OCI-LY7 (cell line): ENCODE measurements around the gene UBE2E3. TPM values are rescaled to one million over a fixed set of nuclear protein-coding genes. Genes with fewer than 3 reads are reported as not detected.

Experiments used
- BruUV-seq: library from RNA; stranded (reverse); fragments of 400-500 nt; replicated peaks from 2 replicates; lab custom pipeline; 2021; lab: Mats Ljungman, UMichigan
- CTCF ChIA-PET: fragments of 300-600 bp; sonication (Branson Sonifier 250); formaldehyde crosslinking; loops from one replicate; lab custom pipeline; 2022; ENCODE audit warnings: antibody characterized with exemption; ENCODE audit not compliant: unreplicated experiment; lab: Charles Lee
- POLR2A ChIA-PET: fragments of 300-600 bp; sonication (Branson Sonifier 250); formaldehyde crosslinking; loops from one replicate; lab custom pipeline; 2022; ENCODE audit warnings: antibody characterized with exemption; lab: Charles Lee
- DNase-seq: peaks from one replicate; pipeline ENCODE4 v3.0.0-alpha.2; 2015; ENCODE audit warnings: low spot score
- H2AFZ ChIP-seq: fragments of 200-600 bp; sonication (generic), shearing (Covaris generic); 2 replicates; pipeline ENCODE4 v1.6.1; 2014; ENCODE audit warnings: mild to moderate bottlenecking, antibody characterized with exemption, low read length, moderate library complexity
- H3K27ac ChIP-seq: fragments of 200-600 bp; sonication (generic); 2 replicates; pipeline ENCODE4 v1.5.1; 2014; ENCODE audit warnings: mixed run types, low read depth, mild to moderate bottlenecking, moderate library complexity, low read length, inconsistent platforms; ENCODE audit not compliant: poor library complexity, severe bottlenecking
- H3K36me3 ChIP-seq: fragments of 200-600 bp; sonication (generic); 2 replicates; pipeline ENCODE4 v1.6.1; 2014; ENCODE audit warnings: mild to moderate bottlenecking, antibody characterized with exemption, low read length, moderate library complexity, mixed read lengths; ENCODE audit not compliant: insufficient read depth
- H3K4me1 ChIP-seq: fragments of 200-600 bp; sonication (generic); 2 replicates; pipeline ENCODE4 v1.5.1; 2014; ENCODE audit warnings: mild to moderate bottlenecking, low read length; ENCODE audit not compliant: insufficient read depth, poor library complexity, severe bottlenecking
- H3K4me2 ChIP-seq: fragments of 200-600 bp; sonication (generic); 2 replicates; pipeline ENCODE4 v1.6.1; 2014; ENCODE audit warnings: mild to moderate bottlenecking, low read length
- H3K4me3 ChIP-seq: fragments of 200-600 bp; sonication (generic); 2 replicates; pipeline ENCODE4 v1.5.1; 2014; ENCODE audit warnings: mild to moderate bottlenecking, low read depth, low read length; ENCODE audit not compliant: poor library complexity, severe bottlenecking
- H3K79me2 ChIP-seq: fragments of 200-600 bp; sonication (generic); 2 replicates; pipeline ENCODE4 v1.6.1; 2016; ENCODE audit warnings: low read depth, mild to moderate bottlenecking, low read length, moderate library complexity, mixed read lengths; ENCODE audit not compliant: insufficient read depth
- H3K9me2 ChIP-seq: fragments of 200-600 bp; sonication (generic); 2 replicates; pipeline ENCODE4 v1.6.1; 2016; ENCODE audit warnings: mild to moderate bottlenecking, low read length, mixed read lengths; ENCODE audit not compliant: insufficient read depth
- H3K9me3 ChIP-seq: fragments of 200-600 bp; sonication (generic); 2 replicates; pipeline ENCODE4 v1.6.1; 2014; ENCODE audit warnings: mild to moderate bottlenecking, mixed run types, low read length, mixed read lengths
- H4K20me1 ChIP-seq: fragments of 200-600 bp; sonication (generic); 2 replicates; pipeline ENCODE4 v1.6.1; 2014; ENCODE audit warnings: mild to moderate bottlenecking, antibody characterized with exemption, low read length, moderate library complexity, mixed read lengths; ENCODE audit not compliant: insufficient read depth
- EZH2phosphoT487 ChIP-seq: fragments of 200-600 bp; sonication (generic); IDR thresholded peaks from 2 replicates; pipeline ENCODE4 v1.6.1; 2018; ENCODE audit warnings: low read depth, borderline replicate concordance, mild to moderate bottlenecking, mixed run types, antibody characterized with exemption, low read length, moderate library complexity, mixed read lengths
- intact Hi-C: fragments of 100-400 bp; cut with micrococcal nuclease; formaldehyde crosslinking; loops from one replicate; pipeline ENCODE4 v1.10.0; 2022; ENCODE audit not compliant: unreplicated experiment
- total RNA-seq, 2 experiments: library from RNA; depleted of rRNA in 1 of 2; stranded (reverse); fragments of >200 nt in 1 of 2; shearing (Covaris generic) in 1 of 2; gene quantifications; 2 replicates each; pipeline ENCODE4 v1.2.3, GENCODE V29; 2014 to 2022
- TF ChIP-seq, protein P1 (sequence below): fragments of 200-600 bp; sonication (generic); conservative IDR thresholded peaks from 2 replicates; pipeline ENCODE4 v1.5.1; 2014; ENCODE audit warnings: mild to moderate bottlenecking, antibody characterized with exemption, low read length, moderate library complexity, mixed read lengths

The UBE2E3 gene
- total RNA-seq, 2 experiments from 2014 or later = 33.7 to 48.6 TPM

DNA sequence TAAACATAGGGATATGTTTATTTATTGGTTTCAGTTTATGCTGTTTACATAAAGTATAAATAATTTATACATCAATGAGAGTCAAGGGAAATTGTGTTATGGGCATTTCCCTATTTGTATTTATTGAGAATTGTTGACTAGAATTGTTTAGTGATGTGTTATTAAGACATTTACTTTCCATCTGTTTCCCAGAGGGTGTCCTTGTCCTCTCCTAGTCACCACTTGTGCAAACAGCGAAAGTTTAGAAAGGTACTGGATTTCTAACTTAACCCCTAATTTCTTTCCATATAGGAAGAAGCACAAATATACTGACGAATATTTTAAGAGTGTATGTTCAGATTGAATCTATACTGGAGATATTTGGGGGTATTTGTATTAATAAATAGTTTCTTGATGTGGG lies 6.7 kb downstream of the UBE2E3 start:
- H3K4me1 ChIP-seq = peaks cover 23% of the 10 kb centered on the region
- TF ChIP-seq EZH2phosphoT487 = no peak
- TF ChIP-seq, protein P1, sequence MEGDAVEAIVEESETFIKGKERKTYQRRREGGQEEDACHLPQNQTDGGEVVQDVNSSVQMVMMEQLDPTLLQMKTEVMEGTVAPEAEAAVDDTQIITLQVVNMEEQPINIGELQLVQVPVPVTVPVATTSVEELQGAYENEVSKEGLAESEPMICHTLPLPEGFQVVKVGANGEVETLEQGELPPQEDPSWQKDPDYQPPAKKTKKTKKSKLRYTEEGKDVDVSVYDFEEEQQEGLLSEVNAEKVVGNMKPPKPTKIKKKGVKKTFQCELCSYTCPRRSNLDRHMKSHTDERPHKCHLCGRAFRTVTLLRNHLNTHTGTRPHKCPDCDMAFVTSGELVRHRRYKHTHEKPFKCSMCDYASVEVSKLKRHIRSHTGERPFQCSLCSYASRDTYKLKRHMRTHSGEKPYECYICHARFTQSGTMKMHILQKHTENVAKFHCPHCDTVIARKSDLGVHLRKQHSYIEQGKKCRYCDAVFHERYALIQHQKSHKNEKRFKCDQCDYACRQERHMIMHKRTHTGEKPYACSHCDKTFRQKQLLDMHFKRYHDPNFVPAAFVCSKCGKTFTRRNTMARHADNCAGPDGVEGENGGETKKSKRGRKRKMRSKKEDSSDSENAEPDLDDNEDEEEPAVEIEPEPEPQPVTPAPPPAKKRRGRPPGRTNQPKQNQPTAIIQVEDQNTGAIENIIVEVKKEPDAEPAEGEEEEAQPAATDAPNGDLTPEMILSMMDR = no peak
- H3K4me2 ChIP-seq = no peak overlapping the region
- H2AFZ ChIP-seq = no peak overlapping the region
- H3K4me3 ChIP-seq = no peak overlapping the region
- no TSS peak for BruUV-seq
- ChIA-PET POLR2A (no interaction called here), CTCF (no interaction called here)
- no peaks in the 10 kb centered on the region; the same call in 1 of the 2 replicates for H4K20me1 ChIP-seq
- H3K9me3 ChIP-seq = no peaks in the 10 kb centered on the region
- H3K9me2 ChIP-seq = no peaks in the 10 kb centered on the region
- intact Hi-C loops = no loop called here
- H3K36me3 ChIP-seq = peaks cover 16% of the 10 kb centered on the region; the same call in 1 of the 2 replicates
- DNase-seq = no peak
- H3K79me2 ChIP-seq = no peaks in the 10 kb centered on the region
- no peak overlapping the region for H3K27ac ChIP-seq

GRCh38 chr2:180990337-180990736 lies 9.9 kb downstream of the UBE2E3 start:
- no peak for DNase-seq
- TF ChIP-seq, protein P1 = no peak
- no peak for TF ChIP-seq EZH2phosphoT487
- H3K4me3 ChIP-seq = no peak overlapping the region
- H4K20me1 ChIP-seq = no peaks in the 10 kb centered on the region; the same call in 1 of the 2 replicates
- CTCF ChIA-PET = no interaction called here
- intact Hi-C loops = no loop called here
- H3K9me3 ChIP-seq = no peaks in the 10 kb centered on the region
- no peak overlapping the region for H2AFZ ChIP-seq
- no TSS peak for BruUV-seq
- H3K9me2 ChIP-seq = no peaks in the 10 kb centered on the region
- POLR2A ChIA-PET = interaction anchor here (0.6 to 1.9 kb wide), 2 partner anchors 10 to 21 kb away, joined by 3 to 5 read pairs; no protein-coding TSS in a partner anchor
- H3K4me1 ChIP-seq = no peaks in the 10 kb centered on the region
- H3K27ac ChIP-seq = no peak overlapping the region
- H3K79me2 ChIP-seq = no peaks in the 10 kb centered on the region
- no peak overlapping the region for H3K4me2 ChIP-seq
- no peaks in the 10 kb centered on the region for H3K36me3 ChIP-seq

DNA sequence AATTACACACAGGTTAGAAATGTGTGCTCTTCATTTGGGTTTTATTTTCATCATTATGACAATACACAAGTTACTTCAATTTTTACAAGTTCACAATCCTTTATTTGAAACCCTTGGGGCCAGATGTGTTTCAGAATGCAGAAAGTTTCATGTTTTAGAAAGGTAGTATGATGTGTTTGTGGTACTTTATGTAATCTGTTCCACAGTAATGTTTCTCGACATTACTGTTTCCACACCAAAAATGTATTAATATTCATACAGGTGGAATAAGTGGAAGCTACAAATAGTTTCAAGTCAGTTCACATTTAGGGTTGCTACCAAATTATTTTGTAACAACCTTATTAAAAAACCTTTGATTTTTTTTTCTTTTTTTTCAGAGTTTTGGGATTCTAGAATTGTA lies 10.4 kb downstream of the UBE2E3 start:
- Histone ChIP-seq H3K4me1 (no peaks in the 10 kb centered on the region), H3K4me2 (no peak overlapping the region), H3K9me2 (no peaks in the 10 kb centered on the region), H3K27ac (no peak overlapping the region), H3K9me3 (no peaks in the 10 kb centered on the region), H3K36me3 (no peaks in the 10 kb centered on the region), H2AFZ (no peak overlapping the region), H3K4me3 (no peak overlapping the region), H3K79me2 (no peaks in the 10 kb centered on the region), H4K20me1 (no peaks in the 10 kb centered on the region; the same call in 1 of the 2 replicates)
- BruUV-seq = no TSS peak
- DNase-seq = no peak
- intact Hi-C loops = no loop called here
- TF ChIP-seq, protein P1 = no peak
- TF ChIP-seq EZH2phosphoT487 = no peak
- ChIA-PET CTCF (no interaction called here), POLR2A (interaction anchor here (0.6 to 1.9 kb wide), 2 partner anchors 11 to 22 kb away, joined by 3 to 5 read pairs; no protein-coding TSS in a partner anchor)
